ENCODE results near the gene TMEM225B. TPM values are rescaled to one million over a fixed set of nuclear protein-coding genes. Genes with fewer than 3 reads are reported as not detected.
A peak's percentile ranks its signal among the peaks of the same experiment; 100 is the strongest.
"Not testable (repeated sequence)": the region's sequence is repeated elsewhere in the genome, so short reads cannot be mapped to it uniquely, and the experiment has no call there.

TMEM225B gene
- total and polyA plus RNA-seq, 2 of the 4 experiments (the other 2 are of a cell fraction): 0.32 to 0.54 TPM

DNA sequence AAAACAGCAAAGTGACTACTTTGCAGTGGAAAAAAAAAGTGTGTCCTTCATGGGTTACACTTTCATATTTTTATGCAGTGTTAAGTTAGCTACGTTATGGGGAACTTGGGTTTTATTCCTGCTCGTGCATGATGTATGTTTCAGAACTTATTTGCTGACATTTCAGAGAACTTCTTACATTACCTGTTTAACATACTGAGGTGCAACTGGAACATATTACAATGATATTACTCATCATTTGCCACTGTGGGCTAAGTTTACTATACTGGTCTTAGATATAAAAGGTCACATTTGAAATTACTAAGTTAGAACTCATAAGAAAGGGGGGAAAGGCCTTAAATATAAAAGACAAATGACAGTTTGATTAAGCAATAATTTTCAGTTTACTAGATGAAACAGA is 39.3 kb downstream of the TMEM225B start:
- intact Hi-C loops (cut with micrococcal nuclease): loop anchor here (10.0 kb wide), 1 partner anchor 257 kb away; no protein-coding TSS in a partner anchor
- H3K27ac ChIP-seq (ENCODE audit: insufficient read depth, low read length); in situ Hi-C loops (cut with MboI; ENCODE audit: low sequenced_read_pairs); H4K20me1 ChIP-seq (ENCODE audit: insufficient read depth, low read length); H3K18ac ChIP-seq (ENCODE audit: low read depth, low read length); H4K5ac ChIP-seq (ENCODE audit: low read depth, low read length); H2AFZ ChIP-seq (replicated peaks; ENCODE audit: low read length, poor library complexity); H3K36me3 ChIP-seq (ENCODE audit: control insufficient read depth, insufficient read depth, low read length); ATAC-seq (ENCODE audit: low read depth); H2BK5ac ChIP-seq (ENCODE audit: low read depth, low read length, poor library complexity, severe bottlenecking); H2AK9ac ChIP-seq (replicated peaks; ENCODE audit: low read depth, low read length, poor library complexity); H4K8ac ChIP-seq (ENCODE audit: low read depth in 2 of 2, low read length in 2 of 2); H3K4me1 ChIP-seq (ENCODE audit: control insufficient read depth, insufficient read depth, low read length); H2BK15ac ChIP-seq (ENCODE audit: low read depth, low read length); H3K27me3 ChIP-seq (ENCODE audit: control insufficient read depth, insufficient read depth, low read length); H3K9ac ChIP-seq (ENCODE audit: low read depth, low read length); BruUV-seq (replicated peaks); H3K14ac ChIP-seq (replicated peaks; ENCODE audit: low read depth, low read length); H3K9me1 ChIP-seq (ENCODE audit: insufficient read depth, low read length); H2BK120ac ChIP-seq (ENCODE audit: low read depth, low read length); H3K4ac ChIP-seq (ENCODE audit: low read depth, low read length); H3K9me3 ChIP-seq (ENCODE audit: control insufficient read depth, insufficient read depth, low read length); POLR2A ChIA-PET (ENCODE audit: unreplicated experiment); H4K91ac ChIP-seq (ENCODE audit: insufficient read depth, low read depth, low read length); H3K23ac ChIP-seq (ENCODE audit: low read depth, low read length); H3K4me2 ChIP-seq (ENCODE audit: low read depth, low read length); H3K79me1 ChIP-seq (ENCODE audit: low read depth in 1 of 2, low read length in 2 of 2); H2AK5ac ChIP-seq (ENCODE audit: low read depth, low read length); H3K56ac ChIP-seq (ENCODE audit: extremely low read depth, insufficient read depth, low read length); dilution Hi-C loops (cut with HindIII; ENCODE audit: low sequenced_read_pairs, unreplicated experiment); H2BK20ac ChIP-seq (ENCODE audit: low read depth, low read length); CTCF ChIA-PET; H3K4me3 ChIP-seq (ENCODE audit: insufficient read depth, low read depth, low read length); DNase-seq: not testable (repeated sequence)
- peak; percentile 20; the same call in 1 of the 2 replicates for TF ChIP-seq CEBPB (IDR thresholded peaks at IDR 0.05; ENCODE audit: low read depth, low read length)
- WGBS, 2 experiments (ENCODE audit: extremely low coverage in 2 of 2, insufficient read length in 1 of 2): no CpG with 5 or more reads among the region's 2 CpGs

Data from IMR-90 (cell line).